ENCODE data around the gene LIN7B. TPM values are rescaled to one million over a fixed set of nuclear protein-coding genes. Genes with fewer than 3 reads are reported as not detected.

Gene LIN7B
- total and polyA plus RNA-seq, 8 donors, result 4.0 to 118 (median 11.5) TPM; not detected in 1

DNA sequence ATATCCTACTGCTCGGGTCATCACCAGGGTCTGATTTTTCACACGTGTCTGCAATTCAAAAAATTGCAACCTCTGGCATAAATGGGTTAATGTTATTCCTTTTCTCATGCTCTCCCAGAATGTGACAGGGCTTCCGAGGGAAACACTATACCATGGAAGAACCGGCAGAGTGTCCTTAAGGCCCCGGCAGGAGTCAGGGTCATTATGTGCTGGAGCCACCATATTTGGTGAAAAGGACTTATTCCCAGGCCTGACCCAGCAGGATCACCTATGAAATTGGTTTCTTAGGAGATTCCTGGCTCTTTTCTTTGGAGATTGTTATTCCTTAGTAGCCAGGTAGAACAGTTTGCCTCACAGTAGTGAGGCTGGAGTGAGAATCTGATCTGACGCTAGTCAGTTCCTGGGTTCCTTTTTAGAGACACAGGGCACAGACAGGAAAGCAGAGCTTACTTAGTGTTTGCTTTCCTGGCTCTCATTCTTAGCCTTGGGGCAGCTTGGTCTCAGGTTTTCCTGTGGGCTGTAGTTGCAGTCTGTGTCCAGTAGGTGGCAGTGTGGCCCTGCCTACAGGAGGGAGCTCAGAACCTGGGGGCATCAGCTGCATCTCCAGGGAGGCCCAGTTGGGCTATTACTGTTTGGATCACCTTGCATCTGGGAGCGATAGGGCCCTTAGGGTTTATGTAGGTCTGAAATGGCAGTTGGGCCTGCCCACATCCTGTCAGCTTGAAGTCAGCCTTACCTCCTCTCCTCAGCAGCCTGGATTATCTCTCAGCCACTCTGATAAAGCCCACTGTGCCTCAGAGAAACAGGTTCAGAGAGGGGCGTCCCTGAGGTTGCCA is 16.5 kb upstream of the LIN7B start:
- 34 to 52% (median 38%) methylated on average over 7 to 8 of the region's 8 CpGs for WGBS, 5 donors

DNA sequence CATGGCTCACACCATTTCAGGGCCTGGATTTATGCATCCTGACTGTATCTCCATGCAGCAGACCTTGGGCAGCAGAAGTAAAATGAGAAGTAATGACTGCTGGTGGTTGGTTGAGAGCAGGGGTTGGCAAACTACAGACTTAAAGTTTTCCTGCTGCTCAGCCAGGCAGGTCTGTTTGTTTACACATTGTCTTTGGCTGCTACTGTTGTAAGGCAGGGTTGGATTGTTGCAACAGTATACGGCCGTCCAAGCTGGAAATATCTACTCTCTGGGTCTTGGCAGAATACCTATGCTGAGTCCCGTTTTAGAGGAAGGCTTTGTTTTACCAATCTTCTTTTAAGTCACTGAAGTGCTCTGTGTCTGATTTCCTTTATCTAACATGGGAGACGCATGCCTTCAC is 15.4 kb upstream of the LIN7B start:
- H3K4me1 ChIP-seq, result peaks cover 0 to 31% (median 25%) of the 10 kb centered on the region in 4 donors
- H3K9me3 ChIP-seq, result no peaks in the 10 kb centered on the region
- intact Hi-C loops (cut with DNase I; ENCODE audit: low total_unique reads), result loop anchor here (5.0 to 10.0 kb wide), 2 partner anchors 56 to 109 kb away; partner anchors contain the start of genes HRC and TRPM4
- 28 to 52% (median 46%) methylated on average over 4 of the region's 4 CpGs for WGBS, 5 donors
- TF ChIP-seq, protein P1, sequence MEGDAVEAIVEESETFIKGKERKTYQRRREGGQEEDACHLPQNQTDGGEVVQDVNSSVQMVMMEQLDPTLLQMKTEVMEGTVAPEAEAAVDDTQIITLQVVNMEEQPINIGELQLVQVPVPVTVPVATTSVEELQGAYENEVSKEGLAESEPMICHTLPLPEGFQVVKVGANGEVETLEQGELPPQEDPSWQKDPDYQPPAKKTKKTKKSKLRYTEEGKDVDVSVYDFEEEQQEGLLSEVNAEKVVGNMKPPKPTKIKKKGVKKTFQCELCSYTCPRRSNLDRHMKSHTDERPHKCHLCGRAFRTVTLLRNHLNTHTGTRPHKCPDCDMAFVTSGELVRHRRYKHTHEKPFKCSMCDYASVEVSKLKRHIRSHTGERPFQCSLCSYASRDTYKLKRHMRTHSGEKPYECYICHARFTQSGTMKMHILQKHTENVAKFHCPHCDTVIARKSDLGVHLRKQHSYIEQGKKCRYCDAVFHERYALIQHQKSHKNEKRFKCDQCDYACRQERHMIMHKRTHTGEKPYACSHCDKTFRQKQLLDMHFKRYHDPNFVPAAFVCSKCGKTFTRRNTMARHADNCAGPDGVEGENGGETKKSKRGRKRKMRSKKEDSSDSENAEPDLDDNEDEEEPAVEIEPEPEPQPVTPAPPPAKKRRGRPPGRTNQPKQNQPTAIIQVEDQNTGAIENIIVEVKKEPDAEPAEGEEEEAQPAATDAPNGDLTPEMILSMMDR (IDR thresholded peaks at IDR 0.05), result no peak
- no peak overlapping the region for H3K4me3 ChIP-seq
- H3K27me3 ChIP-seq, result no peaks in the 10 kb centered on the region
- peaks cover 91 to 100% (median 99%) of the 10 kb centered on the region in 4 donors for H3K36me3 ChIP-seq
- peak in 1 of 2 donors; percentile 53 for DNase-seq
- H3K27ac ChIP-seq, result no peak overlapping the region

More for the DNA sequence above, 16.5 kb upstream of the LIN7B start:
- peak; percentile 82 to 90 for DNase-seq
- peak overlapping the region in 3 of 5 donors; percentile 7 to 45 (median 29) for H3K27ac ChIP-seq
- H3K4me3 ChIP-seq, result no peak overlapping the region
- no peak for TF ChIP-seq EP300 (IDR thresholded peaks at IDR 0.05)
- TF ChIP-seq POLR2AphosphoS5 (IDR thresholded peaks at IDR 0.05), result peak in 1 of 3 donors; percentile 74
- TF ChIP-seq, protein P1 (IDR thresholded peaks at IDR 0.05), result peak in 6 of 7 experiments; percentile 64 to 99 (median 98)
- TF ChIP-seq POLR2A (IDR thresholded peaks at IDR 0.05), result no peak
- peaks cover 90 to 100% (median 99%) of the 10 kb centered on the region in 4 donors for H3K36me3 ChIP-seq
- intact Hi-C loops (cut with DNase I; ENCODE audit: low total_unique reads), result loop anchor here (5.0 to 10.0 kb wide), 2 partner anchors 57 to 110 kb away; partner anchors contain the start of genes HRC and TRPM4
- peaks cover 0 to 31% (median 25%) of the 10 kb centered on the region in 4 donors for H3K4me1 ChIP-seq
- H3K27me3 ChIP-seq, result no peaks in the 10 kb centered on the region
- H3K9me3 ChIP-seq, result no peaks in the 10 kb centered on the region

DNA sequence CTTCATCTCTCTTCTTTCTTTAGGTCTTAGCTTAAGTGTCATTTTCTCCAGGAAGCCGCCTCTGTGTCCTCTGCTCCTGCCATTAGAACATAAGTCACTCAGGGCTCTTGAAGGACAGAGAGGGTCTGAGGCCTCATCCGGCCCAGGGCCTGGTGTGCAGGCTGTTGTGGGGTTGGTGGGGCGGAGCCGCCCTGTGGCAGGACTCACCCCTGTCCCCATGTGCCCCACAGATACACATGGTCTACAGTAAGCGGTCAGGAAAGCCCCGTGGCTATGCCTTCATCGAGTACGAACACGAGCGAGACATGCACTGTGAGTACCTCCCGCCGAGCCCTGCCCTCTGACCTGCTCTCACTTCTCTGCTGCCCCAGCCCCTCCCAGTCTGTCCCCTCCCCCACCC is 13.0 kb upstream of the LIN7B start:
- 74 to 83% (median 77%) methylated on average over 12 of the region's 12 CpGs for WGBS, 5 donors
- no peaks in the 10 kb centered on the region for H3K9me3 ChIP-seq
- H3K4me3 ChIP-seq, result no peak overlapping the region
- peaks cover 0 to 23% (median 18%) of the 10 kb centered on the region in 4 donors for H3K4me1 ChIP-seq
- H3K27me3 ChIP-seq, result no peaks in the 10 kb centered on the region
- no peak for TF ChIP-seq POLR2A (IDR thresholded peaks at IDR 0.05)
- no peak for TF ChIP-seq EP300 (IDR thresholded peaks at IDR 0.05)
- TF ChIP-seq, protein P1 (IDR thresholded peaks at IDR 0.05), result no peak
- TF ChIP-seq POLR2AphosphoS5 (IDR thresholded peaks at IDR 0.05), result no peak
- no peak for DNase-seq
- intact Hi-C loops (cut with DNase I; ENCODE audit: low total_unique reads), result no loop called here
- H3K36me3 ChIP-seq, result peaks cover 95 to 100% (median 99%) of the 10 kb centered on the region in 4 donors
- H3K27ac ChIP-seq, result no peak overlapping the region

DNA sequence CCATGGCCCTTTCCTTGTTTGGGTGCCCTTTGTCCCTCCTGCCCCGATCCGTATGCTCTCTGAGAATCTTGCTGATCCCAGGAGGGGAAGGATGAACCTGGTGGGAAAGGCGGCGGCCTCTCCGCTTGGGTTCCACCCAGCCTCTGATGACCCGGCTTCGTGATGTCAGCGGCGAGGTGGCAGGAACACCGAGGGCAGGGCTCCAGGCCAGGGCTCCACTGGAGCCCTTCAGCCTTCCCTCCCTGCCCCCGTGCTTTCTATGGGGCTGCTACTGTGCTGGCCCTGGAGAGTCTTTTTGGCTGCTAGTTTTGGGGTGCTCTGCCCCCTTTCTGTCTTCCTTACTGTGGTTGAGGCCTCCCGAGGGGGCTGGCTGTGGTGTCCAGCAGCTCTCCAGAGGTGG is 11.9 kb upstream of the LIN7B start:
- H3K9me3 ChIP-seq, result no peaks in the 10 kb centered on the region
- TF ChIP-seq POLR2AphosphoS5 (IDR thresholded peaks at IDR 0.05), result no peak
- TF ChIP-seq POLR2A (IDR thresholded peaks at IDR 0.05), result no peak
- no peak for TF ChIP-seq EP300 (IDR thresholded peaks at IDR 0.05)
- TF ChIP-seq, protein P1 (IDR thresholded peaks at IDR 0.05), result no peak
- H3K27me3 ChIP-seq, result no peaks in the 10 kb centered on the region
- intact Hi-C loops (cut with DNase I; ENCODE audit: low total_unique reads), result no loop called here
- H3K36me3 ChIP-seq, result peaks cover 89 to 100% (median 99%) of the 10 kb centered on the region in 4 donors
- H3K4me3 ChIP-seq, result no peak overlapping the region
- H3K4me1 ChIP-seq, result peaks cover 0 to 16% (median 15%) of the 10 kb centered on the region in 4 donors
- H3K27ac ChIP-seq, result no peak overlapping the region
- 83 to 92% (median 86%) methylated on average over 4 to 12 of the region's 12 CpGs for WGBS, 5 donors
- DNase-seq, result no peak

Measured in stomach (tissue), 9 donors.